K562 treated with DMSO at 1 percent for 48 hours (cell line): ENCODE results near the gene UBA3. TPM values are rescaled to one million over a fixed set of nuclear protein-coding genes. Genes with fewer than 3 reads are reported as not detected.

Source experiments
- total RNA-seq: library from RNA; unstranded; fragments of 300-600 nt; gene quantifications from 2 replicates; pipeline ENCODE4 v1.2.3, GENCODE V29; 2022; ENCODE audit warnings: low replicate concordance; ENCODE audit errors: extremely low read depth

UBA3 gene
- total RNA-seq: not detected in 2 replicates

GRCh38 chr3:69080233-69080920 lies at the start of gene UBA3:
Gene UBA3 (minus strand): TSS chr3:69080365. CDS start chr3:69080353, 12 bp downstream.

GRCh38 chr3:69122403-69122802 lies 42.2 kb upstream of the UBA3 start, which contains the start of gene LMOD3:
Gene LMOD3 (minus strand): TSS chr3:69122595. CDS start chr3:69122386, 209 bp downstream.

GRCh38 chr3:69084326-69085167 lies 4.4 kb upstream of the UBA3 start, which contains the start of gene ARL6IP5:
Gene ARL6IP5 (plus strand): TSS chr3:69084937. CDS start chr3:69085048, 111 bp downstream.

GRCh38 chr3:69051756-69052471 lies 28.3 kb downstream of the UBA3 start, which contains the start of gene TMF1:
Gene TMF1 (minus strand): TSS chr3:69052333. CDS start chr3:69052086, 247 bp downstream.

GRCh38 chr3:69013253-69014021 lies 66.7 kb downstream of the UBA3 start, which contains the start of gene EOGT:
Gene EOGT (minus strand): TSS chr3:69013684. CDS start chr3:69009846, 3,838 bp downstream.

Other genes starting within 250 kb of the UBA3 start
- gene TAFA4, start 147.8 kb downstream of the UBA3 start, total RNA-seq: not detected in 2 replicates
- gene EOGT, start 66.7 kb downstream of the UBA3 start, total RNA-seq: not detected in 2 replicates
- not detected in 2 replicates for gene TMF1, start 28.0 kb downstream of the UBA3 start, total RNA-seq
- not detected in 2 replicates for gene ARL6IP5, start 4.6 kb upstream of the UBA3 start, total RNA-seq
- not detected in 2 replicates for gene LMOD3, start 42.2 kb upstream of the UBA3 start, total RNA-seq